Neural progenitor cell (in vitro differentiated cells): ENCODE results near the gene ZNF618. TPM values are rescaled to one million over a fixed set of nuclear protein-coding genes. Genes with fewer than 3 reads are reported as not detected.

Experiments
- DNase-seq: peaks from one replicate; pipeline ENCODE4 v3.0.0-alpha.2; 2016; ENCODE audit warnings: low spot score
- H2AFZ ChIP-seq: fragments of 200-600 bp; sonication (generic); replicated peaks from 2 replicates; pipeline ENCODE4 v1.6.1; 2016; ENCODE audit warnings: antibody characterized with exemption
- H3F3A ChIP-seq: fragments of 200-600 bp; sonication (generic); 2 replicates; pipeline ENCODE4 v1.6.1; 2016; ENCODE audit warnings: antibody characterized with exemption, low read depth
- H3K27ac ChIP-seq: fragments of 200-600 bp; sonication (generic); 2 replicates; pipeline ENCODE4 v1.5.1; 2016; ENCODE audit warnings: mild to moderate bottlenecking
- H3K27me3 ChIP-seq: fragments of 200-600 bp; sonication (generic); 2 replicates; pipeline ENCODE4 v1.6.1; 2016; ENCODE audit warnings: mild to moderate bottlenecking, moderate library complexity
- H3K36me3 ChIP-seq: fragments of 200-600 bp; sonication (generic); 2 replicates; pipeline ENCODE4 v1.5.1; 2016
- H3K4me1 ChIP-seq: fragments of 200-600 bp; sonication (generic); 2 replicates; pipeline ENCODE4 v1.6.1; 2016; ENCODE audit warnings: mixed run types
- H3K4me2 ChIP-seq: fragments of 200-600 bp; sonication (generic); 2 replicates; pipeline ENCODE4 v1.6.1; 2016
- H3K4me3 ChIP-seq: fragments of 200-600 bp; sonication (generic); 2 replicates; pipeline ENCODE4 v1.5.1; 2016
- H3K79me2 ChIP-seq: fragments of 200-600 bp; sonication (generic); 2 replicates; pipeline ENCODE4 v1.6.1; 2016; ENCODE audit warnings: low read depth
- H3K9ac ChIP-seq: fragments of 200-600 bp; sonication (generic); 2 replicates; pipeline ENCODE4 v1.6.1; 2016
- H3K9me3 ChIP-seq: fragments of 200-600 bp; sonication (generic); 2 replicates; pipeline ENCODE4 v1.5.1; 2016; ENCODE audit warnings: low read depth
- H4K20me1 ChIP-seq: fragments of 200-600 bp; sonication (generic); 2 replicates; pipeline ENCODE4 v1.6.1; 2016; ENCODE audit warnings: low read depth
- H3K27ac Mint-ChIP-seq: 3 replicates; pipeline ENCODE4 v1.8.0; 2021; ENCODE audit warnings: mixed read lengths
- H3K27me3 Mint-ChIP-seq: 2 replicates; pipeline ENCODE4 v1.8.0; 2022; ENCODE audit warnings: low read depth, mild to moderate bottlenecking, inconsistent platforms, moderate library complexity, mixed read lengths; ENCODE audit not compliant: insufficient read depth
- H3K36me3 Mint-ChIP-seq: 3 replicates; pipeline ENCODE4 v1.8.0; 2021; ENCODE audit warnings: mixed read lengths
- H3K4me1 Mint-ChIP-seq: 3 replicates; pipeline ENCODE4 v1.8.0; 2021; ENCODE audit warnings: mixed read lengths
- H3K4me3 Mint-ChIP-seq: 3 replicates; pipeline ENCODE4 v1.8.0; 2021; ENCODE audit warnings: mild to moderate bottlenecking, moderate library complexity, mixed read lengths
- H3K9me3 Mint-ChIP-seq: 3 replicates; pipeline ENCODE4 v1.8.0; 2020; ENCODE audit warnings: mixed read lengths
- CTCF ChIP-seq: fragments of 200-600 bp; sonication (generic); IDR thresholded peaks from 2 replicates; pipeline ENCODE4 v1.5.1; 2017; ENCODE audit warnings: antibody characterized with exemption, mild to moderate bottlenecking
- EZH2 ChIP-seq: fragments of 200-600 bp; sonication (generic); IDR thresholded peaks from 2 replicates; pipeline ENCODE4 v1.6.1; 2017; ENCODE audit warnings: antibody characterized with exemption, mild to moderate bottlenecking, moderate library complexity
- EZH2phosphoT487 ChIP-seq: fragments of 200-600 bp; sonication (generic); IDR thresholded peaks from 2 replicates; pipeline ENCODE4 v1.6.1; 2017; ENCODE audit warnings: antibody characterized with exemption
- total RNA-seq: library from RNA; depleted of rRNA; stranded (reverse); fragments of >200 nt; gene quantifications from 2 replicates; pipeline ENCODE4 v1.2.3, GENCODE V29; 2015; ENCODE audit warnings: low replicate concordance

ZNF618 gene
- total RNA-seq, 1 donor from 2014 or later, result 10.5 TPM

GRCh38 chr9:114055061-114055460, 179.0 kb downstream of the ZNF618 start:
- H3K36me3 Mint-ChIP-seq, result peaks cover 49% of the 10 kb centered on the region
- no peak for DNase-seq
- Histone ChIP-seq H3K4me1 (no peaks in the 10 kb centered on the region), H3F3A (no peaks in the 10 kb centered on the region), H3K9me3 (no peaks in the 10 kb centered on the region), H3K79me2 (no peaks in the 10 kb centered on the region), H3K9ac (no peak overlapping the region), H3K27ac (no peak overlapping the region), H3K4me3 (no peak overlapping the region), H4K20me1 (no peaks in the 10 kb centered on the region), H3K27me3 (no peaks in the 10 kb centered on the region), H3K36me3 (no peaks in the 10 kb centered on the region), H2AFZ (no peak overlapping the region), H3K4me2 (no peak overlapping the region)
- peaks cover 18% of the 10 kb centered on the region for H3K4me1 Mint-ChIP-seq
- H3K9me3 Mint-ChIP-seq, result no peaks in the 10 kb centered on the region
- TF ChIP-seq CTCF, result no peak
- no peak for TF ChIP-seq EZH2phosphoT487
- TF ChIP-seq EZH2, result no peak
- H3K27me3 Mint-ChIP-seq, result peaks cover 8% of the 10 kb centered on the region
- H3K27ac Mint-ChIP-seq, result no peak overlapping the region
- no peak overlapping the region for H3K4me3 Mint-ChIP-seq

GRCh38 chr9:114055894-114056293, 179.8 kb downstream of the ZNF618 start:
- H2AFZ ChIP-seq, result no peak overlapping the region
- TF ChIP-seq CTCF (no peak), EZH2 (no peak), EZH2phosphoT487 (no peak)
- DNase-seq, result no peak
- no peaks in the 10 kb centered on the region for H3K9me3 Mint-ChIP-seq
- no peaks in the 10 kb centered on the region for H3K9me3 ChIP-seq
- H3K36me3 ChIP-seq, result no peaks in the 10 kb centered on the region
- peaks cover 23% of the 10 kb centered on the region for H3K4me1 Mint-ChIP-seq
- peaks cover 8% of the 10 kb centered on the region for H3K27me3 Mint-ChIP-seq
- no peak overlapping the region for H3K9ac ChIP-seq
- H3K27me3 ChIP-seq, result no peaks in the 10 kb centered on the region
- no peaks in the 10 kb centered on the region for H3K4me1 ChIP-seq
- H3K4me3 Mint-ChIP-seq, result no peak overlapping the region
- H3F3A ChIP-seq, result no peaks in the 10 kb centered on the region
- no peaks in the 10 kb centered on the region for H3K79me2 ChIP-seq
- no peak overlapping the region for H3K27ac Mint-ChIP-seq
- no peaks in the 10 kb centered on the region for H4K20me1 ChIP-seq
- no peak overlapping the region for H3K27ac ChIP-seq
- H3K36me3 Mint-ChIP-seq, result peaks cover 43% of the 10 kb centered on the region
- H3K4me2 ChIP-seq, result no peak overlapping the region
- H3K4me3 ChIP-seq, result no peak overlapping the region

GRCh38 chr9:114056527-114056926, 180.4 kb downstream of the ZNF618 start:
- Histone ChIP-seq H3K4me1 (no peaks in the 10 kb centered on the region), H3K4me2 (no peak overlapping the region), H3K9ac (no peak overlapping the region), H3K36me3 (no peaks in the 10 kb centered on the region), H3F3A (no peaks in the 10 kb centered on the region), H2AFZ (no peak overlapping the region), H3K9me3 (no peaks in the 10 kb centered on the region), H3K79me2 (no peaks in the 10 kb centered on the region), H3K4me3 (no peak overlapping the region), H3K27me3 (no peaks in the 10 kb centered on the region), H4K20me1 (no peaks in the 10 kb centered on the region), H3K27ac (no peak overlapping the region)
- Mint-ChIP-seq H3K36me3 (peaks cover 37% of the 10 kb centered on the region), H3K27ac (no peak overlapping the region), H3K27me3 (peaks cover 9% of the 10 kb centered on the region), H3K9me3 (no peaks in the 10 kb centered on the region), H3K4me1 (peaks cover 24% of the 10 kb centered on the region), H3K4me3 (no peak overlapping the region)
- DNase-seq, result no peak
- TF ChIP-seq EZH2phosphoT487 (no peak), EZH2 (no peak), CTCF (no peak)
